ENCODE data around the gene LONRF3.

DNA sequence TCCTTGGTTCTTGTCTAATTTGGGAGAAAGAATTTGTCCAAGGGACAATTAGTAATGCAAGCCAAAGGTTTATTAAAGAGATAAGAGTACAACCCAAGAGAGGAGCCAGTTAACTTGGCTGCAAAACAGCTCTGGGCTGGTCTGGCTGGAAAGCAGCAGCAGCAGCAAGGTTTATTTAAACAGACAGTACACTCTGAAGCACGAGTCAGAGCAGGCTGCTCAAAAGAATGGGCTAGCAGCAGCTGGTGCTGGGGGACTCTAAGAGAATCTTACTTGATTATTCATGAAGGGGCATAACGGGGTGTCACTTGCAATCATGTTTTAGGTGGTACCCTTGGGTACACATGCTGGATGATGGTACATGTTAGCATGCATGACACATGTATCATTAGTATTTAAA, 81.3 kb downstream of the LONRF3 start:
- TF ChIP-seq, protein P1, sequence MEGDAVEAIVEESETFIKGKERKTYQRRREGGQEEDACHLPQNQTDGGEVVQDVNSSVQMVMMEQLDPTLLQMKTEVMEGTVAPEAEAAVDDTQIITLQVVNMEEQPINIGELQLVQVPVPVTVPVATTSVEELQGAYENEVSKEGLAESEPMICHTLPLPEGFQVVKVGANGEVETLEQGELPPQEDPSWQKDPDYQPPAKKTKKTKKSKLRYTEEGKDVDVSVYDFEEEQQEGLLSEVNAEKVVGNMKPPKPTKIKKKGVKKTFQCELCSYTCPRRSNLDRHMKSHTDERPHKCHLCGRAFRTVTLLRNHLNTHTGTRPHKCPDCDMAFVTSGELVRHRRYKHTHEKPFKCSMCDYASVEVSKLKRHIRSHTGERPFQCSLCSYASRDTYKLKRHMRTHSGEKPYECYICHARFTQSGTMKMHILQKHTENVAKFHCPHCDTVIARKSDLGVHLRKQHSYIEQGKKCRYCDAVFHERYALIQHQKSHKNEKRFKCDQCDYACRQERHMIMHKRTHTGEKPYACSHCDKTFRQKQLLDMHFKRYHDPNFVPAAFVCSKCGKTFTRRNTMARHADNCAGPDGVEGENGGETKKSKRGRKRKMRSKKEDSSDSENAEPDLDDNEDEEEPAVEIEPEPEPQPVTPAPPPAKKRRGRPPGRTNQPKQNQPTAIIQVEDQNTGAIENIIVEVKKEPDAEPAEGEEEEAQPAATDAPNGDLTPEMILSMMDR (IDR thresholded peaks at IDR 0.05): no peak
- TF ChIP-seq POLR2A (IDR thresholded peaks at IDR 0.05): no peak

Data from body of pancreas (tissue), 4 donors.